Stomach (tissue), 4 donors: Measurements from ENCODE around the gene SIVA1.

Source experiments
- CTCF ChIP-seq, 7 experiments: fragments of 450-650 bp in 4 of 7; fragments of 200-600 bp in 3 of 7; sonication (generic) in 3 of 7; IDR thresholded peaks; one replicate each; pipeline ENCODE4 v1.5.1; 2016 to 2019; ENCODE audit warnings: antibody characterized with exemption in 7 of 7, control low read depth in 2 of 7, mild to moderate bottlenecking in 1 of 7
- POLR2A ChIP-seq, 4 donors: fragments of 450-650 bp; IDR thresholded peaks; one replicate each; pipeline ENCODE4 v1.6.1; 2016; ENCODE audit warnings: antibody characterized with exemption in 4 of 4, control low read depth in 2 of 4, mild to moderate bottlenecking in 1 of 4, moderate library complexity in 1 of 4
- POLR2AphosphoS5 ChIP-seq, 3 donors: sonication (generic); formaldehyde crosslinking; IDR thresholded peaks; one replicate each; pipeline ENCODE4 v1.6.1; 2016; ENCODE audit warnings: antibody characterized with exemption in 3 of 3

GRCh38 chr14:104778694-104779331 lies 25.9 kb downstream of the SIVA1 start:
- TF ChIP-seq POLR2A (IDR thresholded peaks at IDR 0.05) (no peak), CTCF (IDR thresholded peaks at IDR 0.05) (no peak), POLR2AphosphoS5 (IDR thresholded peaks at IDR 0.05) (no peak)
